Ishikawa (cell line): ENCODE data around the gene YPEL2.

Experiments
- EGR1 ChIP-seq: IDR thresholded peaks from 2 replicates; pipeline ENCODE4 v1.6.1; 2012
- NFIC ChIP-seq: IDR thresholded peaks from 2 replicates; pipeline ENCODE4 v1.6.1; 2012
- RAD21 ChIP-seq: IDR thresholded peaks from 2 replicates; pipeline ENCODE4 v1.6.1; 2012; ENCODE audit warnings: low read depth
- TAF1 ChIP-seq: IDR thresholded peaks from 2 replicates; pipeline ENCODE4 v1.6.1; 2012; ENCODE audit warnings: low read depth, mild to moderate bottlenecking
- TCF12 ChIP-seq: IDR thresholded peaks from 2 replicates; pipeline ENCODE4 v1.6.1; 2012; ENCODE audit warnings: low read depth
- ZBTB7A ChIP-seq: IDR thresholded peaks from 2 replicates; pipeline ENCODE4 v1.6.1; 2012; ENCODE audit warnings: low read depth
- TF ChIP-seq, protein P1 (sequence below): IDR thresholded peaks from 2 replicates; pipeline ENCODE4 v1.6.1; 2012
- TF ChIP-seq, protein P2 (sequence below): IDR thresholded peaks from 2 replicates; pipeline ENCODE4 v1.6.1; 2012; ENCODE audit warnings: low read depth, mild to moderate bottlenecking

DNA sequence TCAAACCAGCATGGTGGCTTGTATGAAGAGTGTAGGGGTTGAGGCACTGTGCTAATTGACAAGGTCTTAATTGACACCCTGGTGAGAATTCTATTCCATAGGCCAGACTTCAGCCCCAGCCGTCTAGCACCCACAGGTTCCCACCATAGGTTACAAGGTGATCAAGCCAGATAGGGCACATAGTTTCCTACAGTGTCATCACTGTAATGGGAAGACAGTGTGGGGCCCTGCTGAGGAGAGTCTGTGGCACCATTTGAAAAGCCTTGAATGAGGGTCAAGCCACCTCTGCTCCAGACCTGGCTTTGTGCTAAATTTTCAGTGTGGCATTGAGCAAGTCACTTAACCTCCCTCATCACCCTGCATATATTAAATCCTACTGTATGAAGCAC lies 36.2 kb downstream of the YPEL2 start:
- TF ChIP-seq TAF1 (no peak), ZBTB7A (no peak), EGR1 (no peak), TCF12 (no peak), RAD21 (no peak), NFIC (no peak)
- TF ChIP-seq, protein P1, sequence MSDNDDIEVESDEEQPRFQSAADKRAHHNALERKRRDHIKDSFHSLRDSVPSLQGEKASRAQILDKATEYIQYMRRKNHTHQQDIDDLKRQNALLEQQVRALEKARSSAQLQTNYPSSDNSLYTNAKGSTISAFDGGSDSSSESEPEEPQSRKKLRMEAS, result no peak
- TF ChIP-seq, protein P2, sequence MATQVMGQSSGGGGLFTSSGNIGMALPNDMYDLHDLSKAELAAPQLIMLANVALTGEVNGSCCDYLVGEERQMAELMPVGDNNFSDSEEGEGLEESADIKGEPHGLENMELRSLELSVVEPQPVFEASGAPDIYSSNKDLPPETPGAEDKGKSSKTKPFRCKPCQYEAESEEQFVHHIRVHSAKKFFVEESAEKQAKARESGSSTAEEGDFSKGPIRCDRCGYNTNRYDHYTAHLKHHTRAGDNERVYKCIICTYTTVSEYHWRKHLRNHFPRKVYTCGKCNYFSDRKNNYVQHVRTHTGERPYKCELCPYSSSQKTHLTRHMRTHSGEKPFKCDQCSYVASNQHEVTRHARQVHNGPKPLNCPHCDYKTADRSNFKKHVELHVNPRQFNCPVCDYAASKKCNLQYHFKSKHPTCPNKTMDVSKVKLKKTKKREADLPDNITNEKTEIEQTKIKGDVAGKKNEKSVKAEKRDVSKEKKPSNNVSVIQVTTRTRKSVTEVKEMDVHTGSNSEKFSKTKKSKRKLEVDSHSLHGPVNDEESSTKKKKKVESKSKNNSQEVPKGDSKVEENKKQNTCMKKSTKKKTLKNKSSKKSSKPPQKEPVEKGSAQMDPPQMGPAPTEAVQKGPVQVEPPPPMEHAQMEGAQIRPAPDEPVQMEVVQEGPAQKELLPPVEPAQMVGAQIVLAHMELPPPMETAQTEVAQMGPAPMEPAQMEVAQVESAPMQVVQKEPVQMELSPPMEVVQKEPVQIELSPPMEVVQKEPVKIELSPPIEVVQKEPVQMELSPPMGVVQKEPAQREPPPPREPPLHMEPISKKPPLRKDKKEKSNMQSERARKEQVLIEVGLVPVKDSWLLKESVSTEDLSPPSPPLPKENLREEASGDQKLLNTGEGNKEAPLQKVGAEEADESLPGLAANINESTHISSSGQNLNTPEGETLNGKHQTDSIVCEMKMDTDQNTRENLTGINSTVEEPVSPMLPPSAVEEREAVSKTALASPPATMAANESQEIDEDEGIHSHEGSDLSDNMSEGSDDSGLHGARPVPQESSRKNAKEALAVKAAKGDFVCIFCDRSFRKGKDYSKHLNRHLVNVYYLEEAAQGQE, result no peak
